ENCODE measurements around the gene TTYH3. TPM values are rescaled to one million over a fixed set of nuclear protein-coding genes. Genes with fewer than 3 reads are reported as not detected.

The TTYH3 gene
- total and polyA plus RNA-seq, 2 of the 8 experiments (the other 6 are each of a cell fraction or from before 2014, with no cell fraction given) = 66.2 to 169 TPM

DNA sequence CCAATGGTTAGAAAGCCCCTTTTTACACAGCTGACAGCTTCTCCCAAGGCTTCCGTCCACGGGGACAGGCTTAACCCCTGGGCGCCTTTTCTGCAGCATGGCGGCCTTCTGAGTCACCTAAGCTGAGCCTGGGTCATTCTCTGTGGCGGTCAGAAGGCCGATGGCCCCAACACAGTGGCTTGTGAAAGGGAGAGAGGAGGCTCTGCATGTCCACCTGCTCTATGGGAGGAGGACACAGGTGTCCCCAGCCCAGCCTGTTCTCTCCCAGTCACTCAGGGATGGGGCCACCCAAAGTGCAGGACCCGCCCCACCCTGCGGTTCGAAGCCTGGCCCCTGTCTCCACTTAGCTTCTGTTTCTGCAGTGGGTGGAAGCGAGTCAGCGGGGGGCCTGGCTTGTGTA, 20.4 kb upstream of the TTYH3 start:
- no peak overlapping the region for H2BK5ac ChIP-seq (ENCODE audit: low read depth, low read length)
- no peaks in the 10 kb centered on the region for H3K23me2 ChIP-seq (ENCODE audit: low read depth, low read length)
- no peak overlapping the region for H3K4me3 ChIP-seq (ENCODE audit: extremely low read depth in 1 of 4, insufficient read depth in 2 of 4, low read depth in 3 of 4, low read length in 4 of 4)
- H4K91ac ChIP-seq (replicated peaks; ENCODE audit: insufficient read length, low read length) = no peak overlapping the region
- ChIA-PET CTCF (ENCODE audit: partially characterized antibody) (interaction anchor here (0.8 to 4.4 kb wide), 14 partner anchors 9 to 162 kb away, joined by 3 to 28 read pairs (median 6); partner anchors contain the start of genes BRAT1 and TTYH3), POLR2A (ENCODE audit: partially characterized antibody) (interaction anchor here (0.7 to 4.8 kb wide), 6 partner anchors 9 to 91 kb away, joined by 3 to 30 read pairs (median 4); partner anchors contain the start of gene TTYH3)
- H2BK15ac ChIP-seq (ENCODE audit: low read length) = no peak overlapping the region
- no peak overlapping the region for H3K27ac ChIP-seq (ENCODE audit: low read depth, low read length)
- FAIRE-seq (no peak), DNase-seq (ENCODE audit: low read depth in 1 of 2, low spot score in 2 of 2) (no peak)
- H4K5ac ChIP-seq (ENCODE audit: insufficient read length, low read depth, low read length) = no peak overlapping the region
- H4K20me1 ChIP-seq (replicated peaks in 1 of 2; ENCODE audit: control insufficient read depth in 1 of 2, insufficient read depth in 2 of 2, low read length in 2 of 2) = no peaks in the 10 kb centered on the region
- no peak overlapping the region for H2BK120ac ChIP-seq (replicated peaks; ENCODE audit: low read depth, low read length)
- H3K18ac ChIP-seq (ENCODE audit: extremely low read depth, low read length) = no peak overlapping the region; the same call in 1 of the 2 replicates
- no peaks in the 10 kb centered on the region for H3K9me3 ChIP-seq (ENCODE audit: insufficient read depth in 2 of 2, low read depth in 1 of 2, low read length in 1 of 2)
- H4K8ac ChIP-seq (ENCODE audit: extremely low read depth, insufficient read depth, low read length) = peak overlapping the region; percentile 9; the same call in 1 of the 2 replicates
- no peak overlapping the region for H3K9ac ChIP-seq (replicated peaks in 1 of 4; ENCODE audit: extremely low read depth in 1 of 4, low read depth in 3 of 4, low read length in 3 of 4)
- H3K79me1 ChIP-seq (ENCODE audit: low read depth, low read length) = no peaks in the 10 kb centered on the region; the same call in none of the 2 replicates
- H3K27me3 ChIP-seq (replicated peaks in 1 of 4; ENCODE audit: control insufficient read depth in 3 of 4, extremely low read depth in 1 of 4, insufficient read depth in 3 of 4, low read length in 3 of 4) = no peaks in the 10 kb centered on the region
- H2BK12ac ChIP-seq (ENCODE audit: low read depth, low read length) = no peak overlapping the region
- H3K14ac ChIP-seq (ENCODE audit: insufficient read length) = no peak overlapping the region
- no peak overlapping the region for H2AFZ ChIP-seq (ENCODE audit: low read length)
- peaks cover 0 to 19% (median 14%) of the 10 kb centered on the region in 4 experiments; a peak in 6 of 7 replicates for H3K4me1 ChIP-seq (replicated peaks in 1 of 4; ENCODE audit: control insufficient read depth in 3 of 4, insufficient read depth in 4 of 4, low read length in 3 of 4)
- no peaks in the 10 kb centered on the region for H3K79me2 ChIP-seq (ENCODE audit: control insufficient read depth in 1 of 2, insufficient read depth in 2 of 2, low read length in 2 of 2)
- no peak overlapping the region for H3K4ac ChIP-seq (replicated peaks; ENCODE audit: insufficient read length, low read depth, low read length)
- H3K4me2 ChIP-seq (ENCODE audit: insufficient read depth in 1 of 2, low read depth in 2 of 2, low read length in 2 of 2) = no peak overlapping the region
- H3K56ac ChIP-seq (replicated peaks; ENCODE audit: insufficient read length, low read depth, low read length) = no peak overlapping the region
- no peaks in the 10 kb centered on the region for H3K36me3 ChIP-seq (ENCODE audit: control insufficient read depth in 2 of 4, insufficient read depth in 4 of 4, low read length in 3 of 4)
- H2BK20ac ChIP-seq (ENCODE audit: low read length) = peak overlapping the region; percentile 72; the same call in 1 of the 2 replicates
- WGBS, 2 experiments (ENCODE audit: extremely low coverage in 1 of 2, insufficient coverage in 1 of 2, insufficient read length in 1 of 2, insufficient replicate concordance in 2 of 2, low coverage in 1 of 2, low lambda C conversion rate in 2 of 2, missing lambda C conversion rate in 1 of 2) = 97% methylated on average over 10 of the region's 11 CpGs; no CpG with 5 or more reads in 1 of the 2 experiments
- TF ChIP-seq RBBP5 (IDR thresholded peaks at IDR 0.05; ENCODE audit: borderline replicate concordance, low read depth, low read length) (no peak), EP300 (IDR thresholded peaks at IDR 0.05; ENCODE audit: borderline replicate concordance in 1 of 2, low read depth in 2 of 2, low read length in 2 of 2) (no peak), KDM1A (IDR thresholded peaks at IDR 0.05; ENCODE audit: borderline replicate concordance, low read length) (no peak)
- TF ChIP-seq, protein P1, sequence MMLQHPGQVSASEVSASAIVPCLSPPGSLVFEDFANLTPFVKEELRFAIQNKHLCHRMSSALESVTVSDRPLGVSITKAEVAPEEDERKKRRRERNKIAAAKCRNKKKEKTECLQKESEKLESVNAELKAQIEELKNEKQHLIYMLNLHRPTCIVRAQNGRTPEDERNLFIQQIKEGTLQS (IDR thresholded peaks at IDR 0.05; ENCODE audit: insufficient read depth, low read depth, low read length) = no peak
- no peak overlapping the region for H2AK5ac ChIP-seq (ENCODE audit: low read depth, low read length)
- no peak overlapping the region for H3K23ac ChIP-seq (ENCODE audit: insufficient read length)

Data from H1 (cell line).